A549 (cell line): ENCODE measurements around the gene UST.

Experiments used
- JUN ChIP-seq, 2 experiments: fragments of >200 bp; sonication (Bioruptor Twin); formaldehyde crosslinking; IDR thresholded peaks; 2 replicates in 1 of 2; 3 replicates in 1 of 2; pipeline ENCODE4 v1.6.1; 2016 to 2017
- KDM5A ChIP-seq: fragments of 200-600 bp; sonication (generic); IDR thresholded peaks from 2 replicates; pipeline ENCODE4 v1.6.1; 2016; ENCODE audit warnings: antibody characterized with exemption, mild to moderate bottlenecking
- NFE2L2 ChIP-seq: fragments of 150-350 bp; conservative IDR thresholded peaks from 2 replicates; pipeline ENCODE4 v1.6.1; 2014; ENCODE audit warnings: low read length
- POLR2AphosphoS2 ChIP-seq: conservative IDR thresholded peaks from 2 replicates; pipeline ENCODE4 v1.6.1; 2012; ENCODE audit warnings: low read length, improper control_type of control experiment, inconsistent platforms
- RCOR1 ChIP-seq: fragments of 150-350 bp; IDR thresholded peaks from 2 replicates; pipeline ENCODE4 v1.6.1; 2014; ENCODE audit warnings: antibody characterized with exemption, low read length, low read depth
- SMC3 ChIP-seq: fragments of >200 bp; sonication (Bioruptor Twin); formaldehyde crosslinking; IDR thresholded peaks from 3 replicates; pipeline ENCODE4 v1.6.1; 2018; ENCODE audit warnings: inconsistent platforms
- TF ChIP-seq, protein P1 (sequence below): fragments of >200 bp; sonication (Bioruptor Twin); formaldehyde crosslinking; IDR thresholded peaks from 3 replicates; pipeline ENCODE4 v1.5.1; 2016

GRCh38 chr6:148898376-148899014 is 151.7 kb downstream of the UST start:
- TF ChIP-seq JUN (IDR thresholded peaks at IDR 0.05) = no peak
- TF ChIP-seq NFE2L2 = no peak
- no peak for TF ChIP-seq RCOR1
- no peak for TF ChIP-seq POLR2AphosphoS2
- no peak for TF ChIP-seq KDM5A
- TF ChIP-seq, protein P1, sequence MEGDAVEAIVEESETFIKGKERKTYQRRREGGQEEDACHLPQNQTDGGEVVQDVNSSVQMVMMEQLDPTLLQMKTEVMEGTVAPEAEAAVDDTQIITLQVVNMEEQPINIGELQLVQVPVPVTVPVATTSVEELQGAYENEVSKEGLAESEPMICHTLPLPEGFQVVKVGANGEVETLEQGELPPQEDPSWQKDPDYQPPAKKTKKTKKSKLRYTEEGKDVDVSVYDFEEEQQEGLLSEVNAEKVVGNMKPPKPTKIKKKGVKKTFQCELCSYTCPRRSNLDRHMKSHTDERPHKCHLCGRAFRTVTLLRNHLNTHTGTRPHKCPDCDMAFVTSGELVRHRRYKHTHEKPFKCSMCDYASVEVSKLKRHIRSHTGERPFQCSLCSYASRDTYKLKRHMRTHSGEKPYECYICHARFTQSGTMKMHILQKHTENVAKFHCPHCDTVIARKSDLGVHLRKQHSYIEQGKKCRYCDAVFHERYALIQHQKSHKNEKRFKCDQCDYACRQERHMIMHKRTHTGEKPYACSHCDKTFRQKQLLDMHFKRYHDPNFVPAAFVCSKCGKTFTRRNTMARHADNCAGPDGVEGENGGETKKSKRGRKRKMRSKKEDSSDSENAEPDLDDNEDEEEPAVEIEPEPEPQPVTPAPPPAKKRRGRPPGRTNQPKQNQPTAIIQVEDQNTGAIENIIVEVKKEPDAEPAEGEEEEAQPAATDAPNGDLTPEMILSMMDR = no peak
- TF ChIP-seq SMC3 = no peak
